Neural crest cell (in vitro differentiated cells): ENCODE data around the gene CDH23. TPM values are rescaled to one million over a fixed set of nuclear protein-coding genes. Genes with fewer than 3 reads are reported as not detected.
A peak's percentile ranks its signal among the peaks of the same experiment; 100 is the strongest.

Source experiments
- DNase-seq: peaks from one replicate; pipeline ENCODE4 v3.0.0; 2021; ENCODE audit warnings: low read depth, mixed read lengths, low spot score
- H3K27ac Mint-ChIP-seq: one replicate; pipeline ENCODE4 v1.8.0; 2021; ENCODE audit warnings: mild to moderate bottlenecking, mixed read lengths; ENCODE audit not compliant: unreplicated experiment
- H3K27me3 Mint-ChIP-seq: 2 replicates; pipeline ENCODE4 v1.8.0; 2021; ENCODE audit warnings: low read depth, mild to moderate bottlenecking, mixed read lengths
- H3K36me3 Mint-ChIP-seq: 2 replicates; pipeline ENCODE4 v1.8.0; 2021; ENCODE audit warnings: low read depth, mild to moderate bottlenecking, mixed read lengths
- H3K4me1 Mint-ChIP-seq: 2 replicates; pipeline ENCODE4 v1.8.0; 2021; ENCODE audit warnings: mixed read lengths
- H3K4me3 Mint-ChIP-seq: one replicate; pipeline ENCODE4 v1.8.0; 2021; ENCODE audit warnings: mild to moderate bottlenecking, mixed read lengths
- H3K9me3 Mint-ChIP-seq: 2 replicates; pipeline ENCODE4 v1.8.0; 2021; ENCODE audit warnings: mixed read lengths
- CTCF ChIP-seq: fragments of 200-600 bp; sonication (generic); conservative IDR thresholded peaks from 2 replicates; pipeline ENCODE4 v1.5.0; 2021; ENCODE audit warnings: antibody characterized with exemption, mild to moderate bottlenecking
- total RNA-seq: library from RNA; stranded (reverse); gene quantifications from 2 replicates; pipeline ENCODE4 v1.2.1, GENCODE V29; 2021

Gene CDH23
- total RNA-seq, 1 donor from 2014 or later, result 2.6 TPM

DNA sequence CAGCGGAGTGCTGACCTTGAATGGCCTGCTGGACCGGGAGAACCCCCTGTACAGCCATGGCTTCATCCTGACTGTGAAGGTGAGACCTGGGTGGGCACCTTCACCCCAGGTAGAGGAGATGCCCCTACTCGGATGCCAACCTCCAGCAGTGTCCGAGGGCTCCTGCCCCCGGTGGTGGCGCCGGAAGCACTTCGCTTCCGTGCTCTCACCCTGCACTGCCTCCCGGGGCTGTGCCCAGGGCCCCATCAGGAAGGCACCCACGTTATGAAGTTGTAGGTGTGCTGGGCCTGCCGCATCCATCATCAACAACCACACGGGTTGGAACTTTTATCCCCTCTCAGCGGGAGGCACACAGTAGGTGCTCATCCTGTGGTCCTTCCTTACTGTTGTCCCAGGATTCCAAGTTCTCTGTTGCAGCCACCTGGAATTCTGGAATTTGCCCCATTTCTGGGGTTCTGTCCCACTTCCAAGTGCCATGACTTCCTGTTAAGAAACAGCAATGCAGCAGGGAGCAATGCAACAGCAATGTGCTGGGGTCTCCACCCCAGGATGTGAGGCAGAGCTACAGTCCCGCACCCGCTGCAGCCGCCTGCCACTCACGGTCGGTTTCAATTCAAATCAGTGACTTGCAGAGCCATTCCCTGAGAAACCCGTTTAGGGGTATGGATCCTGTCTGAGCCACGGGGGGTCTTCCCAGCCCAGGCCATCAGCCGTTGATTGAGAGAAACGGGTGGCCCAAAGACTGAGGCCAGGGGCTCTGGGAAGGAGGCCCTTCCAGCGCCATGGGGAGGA is 219.0 kb downstream of the CDH23 start:
- Mint-ChIP-seq H3K9me3 (no peaks in the 10 kb centered on the region), H3K27ac (no peak overlapping the region), H3K4me1 (peaks cover 16% of the 10 kb centered on the region), H3K27me3 (peaks cover 4% of the 10 kb centered on the region), H3K36me3 (no peaks in the 10 kb centered on the region), H3K4me3 (no peak overlapping the region)
- DNase-seq, result no peak
- TF ChIP-seq CTCF, result no peak

DNA sequence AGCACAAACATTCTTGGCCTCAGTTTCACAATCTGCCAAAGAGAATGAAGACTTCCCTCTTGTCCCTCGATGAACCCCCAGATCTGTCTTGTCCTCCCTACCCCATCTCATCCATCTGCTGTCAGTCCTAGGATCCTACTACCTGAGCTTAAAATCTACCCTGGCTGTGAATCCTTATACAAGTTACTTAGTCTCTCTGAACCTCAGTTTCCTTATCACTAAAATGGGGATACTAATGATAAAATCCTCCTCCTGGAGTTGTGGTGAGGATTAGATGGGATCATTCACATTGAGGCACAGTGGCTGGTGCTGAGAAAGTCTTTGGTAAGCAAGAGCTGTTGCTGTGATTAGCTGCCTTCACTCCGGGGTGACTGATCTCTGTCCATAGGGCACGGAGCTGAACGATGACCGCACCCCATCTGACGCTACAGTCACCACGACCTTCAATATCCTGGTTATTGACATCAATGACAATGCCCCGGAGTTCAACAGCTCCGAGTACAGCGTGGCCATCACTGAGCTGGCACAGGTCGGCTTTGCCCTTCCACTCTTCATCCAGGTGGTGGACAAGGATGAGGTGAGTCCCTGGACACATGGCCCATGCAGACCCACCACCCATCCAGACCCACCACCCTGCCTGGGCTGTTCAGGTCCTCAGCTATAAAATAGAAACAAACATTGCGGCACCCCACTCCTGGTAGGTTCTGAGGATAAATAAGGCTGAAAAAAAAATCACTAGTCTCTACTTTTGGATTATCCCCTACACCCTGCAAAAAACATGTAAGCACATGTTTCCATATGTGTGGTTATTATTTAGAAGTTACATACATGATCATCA is 220.3 kb downstream of the CDH23 start:
- Mint-ChIP-seq H3K9me3 (no peaks in the 10 kb centered on the region), H3K27me3 (peaks cover 4% of the 10 kb centered on the region), H3K27ac (no peak overlapping the region), H3K36me3 (no peaks in the 10 kb centered on the region), H3K4me3 (no peak overlapping the region), H3K4me1 (peaks cover 18% of the 10 kb centered on the region)
- no peak for DNase-seq
- no peak for TF ChIP-seq CTCF

GRCh38 chr10:71618176-71618575 is 221.5 kb downstream of the CDH23 start:
- H3K4me3 Mint-ChIP-seq, result no peak overlapping the region
- H3K36me3 Mint-ChIP-seq, result no peaks in the 10 kb centered on the region
- peaks cover 27% of the 10 kb centered on the region for H3K4me1 Mint-ChIP-seq
- no peak for DNase-seq
- no peak for TF ChIP-seq CTCF
- H3K27ac Mint-ChIP-seq, result peak overlapping the region; percentile 75
- H3K9me3 Mint-ChIP-seq, result no peaks in the 10 kb centered on the region
- peaks cover 4% of the 10 kb centered on the region for H3K27me3 Mint-ChIP-seq

DNA sequence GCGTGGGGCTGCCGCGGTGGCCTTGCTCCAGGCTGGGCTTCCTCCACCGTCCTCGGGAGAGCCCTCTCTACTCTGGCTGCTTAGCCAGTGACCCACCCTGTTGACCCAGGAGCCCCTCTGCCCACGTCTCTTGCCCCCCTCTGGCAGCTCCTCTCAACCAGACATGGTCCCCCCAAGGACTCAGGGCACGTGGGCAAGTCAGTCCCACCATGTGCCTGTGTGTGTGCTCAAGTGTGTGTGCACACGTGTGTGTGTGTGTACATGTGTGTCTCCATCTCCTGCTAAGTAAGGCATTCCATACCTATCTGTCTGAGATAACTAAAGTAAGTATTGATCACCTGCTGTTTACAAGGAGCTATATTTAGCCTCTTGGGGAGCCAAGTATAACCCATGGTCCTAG is 221.9 kb downstream of the CDH23 start:
- Mint-ChIP-seq H3K4me1 (peaks cover 31% of the 10 kb centered on the region), H3K27me3 (peaks cover 4% of the 10 kb centered on the region), H3K36me3 (no peaks in the 10 kb centered on the region), H3K4me3 (no peak overlapping the region), H3K27ac (peak overlapping the region; percentile 68), H3K9me3 (no peaks in the 10 kb centered on the region)
- TF ChIP-seq CTCF, result no peak
- DNase-seq, result no peak

GRCh38 chr10:71620642-71621041 is 223.9 kb downstream of the CDH23 start:
- Mint-ChIP-seq H3K4me3 (no peak overlapping the region), H3K9me3 (no peaks in the 10 kb centered on the region), H3K27ac (no peak overlapping the region), H3K4me1 (peaks cover 47% of the 10 kb centered on the region), H3K36me3 (no peaks in the 10 kb centered on the region), H3K27me3 (no peaks in the 10 kb centered on the region)
- no peak for TF ChIP-seq CTCF
- no peak for DNase-seq
